ENCODE results near the gene TRAK1.
A peak's percentile ranks its signal among the peaks of the same experiment; 100 is the strongest.

Gene TRAK1

DNA sequence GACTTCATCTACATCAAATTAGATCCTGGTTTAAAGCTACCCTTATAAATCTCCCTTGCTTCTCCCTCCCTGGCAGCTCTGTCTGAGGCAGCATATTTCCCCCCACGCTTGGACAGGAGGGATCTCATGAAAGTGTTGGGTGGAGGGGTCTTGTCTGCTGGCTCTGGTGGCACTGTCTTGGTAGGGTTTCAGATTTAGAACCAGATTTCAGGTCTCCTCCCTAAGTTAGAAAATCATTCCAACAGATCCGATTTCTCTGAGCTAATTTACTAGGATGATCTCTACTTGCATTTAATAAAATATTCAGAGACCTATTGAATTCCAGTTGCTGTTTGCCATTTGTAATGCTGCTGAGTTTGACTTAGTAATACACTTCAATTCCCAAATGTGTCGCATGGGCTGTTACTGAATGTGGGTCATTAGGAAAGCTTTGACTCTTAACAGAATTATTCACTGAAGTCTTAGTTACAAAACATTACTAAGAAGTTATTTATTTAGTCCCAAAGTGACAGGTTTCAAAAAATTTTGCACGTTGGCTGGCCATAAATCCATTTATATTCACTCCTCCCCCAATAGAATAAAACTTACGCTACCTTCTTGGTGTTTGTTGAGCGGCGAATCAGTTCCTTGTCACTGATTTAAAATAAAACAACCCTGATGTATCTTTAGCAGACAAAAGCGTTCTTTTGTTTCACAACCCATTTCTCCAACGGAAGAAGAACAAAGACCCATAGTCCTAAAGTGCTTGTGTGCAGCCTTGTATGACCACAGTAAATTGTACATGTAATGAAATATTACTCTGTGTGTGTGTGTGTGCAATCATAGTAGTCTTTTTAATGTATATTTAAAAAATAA lies 84.5 kb downstream of the TRAK1 start:
- DNase-seq (ENCODE audit: insufficient read length, low spot score) (no peak), FAIRE-seq (no peak)
- TF ChIP-seq POLR2A (IDR thresholded peaks at IDR 0.05; ENCODE audit: low read depth, low read length) = no peak

DNA sequence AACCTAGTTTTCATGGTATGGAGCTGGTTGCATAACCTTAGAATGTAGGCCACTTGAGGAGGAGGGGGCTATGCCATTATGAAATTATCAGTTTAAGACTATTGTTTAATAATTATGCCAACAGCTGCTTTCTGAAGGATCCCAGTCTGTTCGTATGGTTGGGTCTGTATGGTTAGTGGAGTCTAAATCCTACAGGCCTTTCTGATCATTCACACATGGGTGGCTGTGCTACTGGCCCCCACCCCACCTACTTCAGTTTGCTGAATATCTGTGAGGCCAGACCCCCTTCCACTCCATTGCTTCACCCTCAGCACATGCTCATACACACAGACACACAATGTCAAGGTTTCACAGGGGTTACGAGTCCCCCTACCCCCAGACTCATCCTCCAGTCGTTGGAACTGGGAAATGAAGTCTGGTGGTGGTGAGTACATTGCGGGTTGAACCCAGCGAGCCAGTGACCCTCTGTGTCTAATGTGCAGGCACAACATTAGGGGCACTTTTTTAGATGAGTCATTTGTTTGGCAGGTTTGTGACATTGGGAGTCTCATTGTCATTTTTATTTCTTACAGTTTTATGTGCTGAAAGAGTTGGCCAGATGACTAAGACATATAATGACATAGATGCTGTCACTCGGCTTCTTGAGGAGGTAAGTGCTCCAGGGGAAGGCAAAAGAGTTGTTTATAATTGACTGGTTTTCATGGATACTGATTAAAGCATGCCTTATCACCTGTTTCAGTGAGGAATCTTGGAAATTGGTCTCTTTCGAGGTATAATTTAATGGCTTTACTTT lies 85.3 kb downstream of the TRAK1 start:
- TF ChIP-seq POLR2A (IDR thresholded peaks at IDR 0.05; ENCODE audit: low read depth, low read length) = no peak
- DNase-seq (ENCODE audit: insufficient read length, low spot score) = no peak
- no peak for FAIRE-seq

DNA sequence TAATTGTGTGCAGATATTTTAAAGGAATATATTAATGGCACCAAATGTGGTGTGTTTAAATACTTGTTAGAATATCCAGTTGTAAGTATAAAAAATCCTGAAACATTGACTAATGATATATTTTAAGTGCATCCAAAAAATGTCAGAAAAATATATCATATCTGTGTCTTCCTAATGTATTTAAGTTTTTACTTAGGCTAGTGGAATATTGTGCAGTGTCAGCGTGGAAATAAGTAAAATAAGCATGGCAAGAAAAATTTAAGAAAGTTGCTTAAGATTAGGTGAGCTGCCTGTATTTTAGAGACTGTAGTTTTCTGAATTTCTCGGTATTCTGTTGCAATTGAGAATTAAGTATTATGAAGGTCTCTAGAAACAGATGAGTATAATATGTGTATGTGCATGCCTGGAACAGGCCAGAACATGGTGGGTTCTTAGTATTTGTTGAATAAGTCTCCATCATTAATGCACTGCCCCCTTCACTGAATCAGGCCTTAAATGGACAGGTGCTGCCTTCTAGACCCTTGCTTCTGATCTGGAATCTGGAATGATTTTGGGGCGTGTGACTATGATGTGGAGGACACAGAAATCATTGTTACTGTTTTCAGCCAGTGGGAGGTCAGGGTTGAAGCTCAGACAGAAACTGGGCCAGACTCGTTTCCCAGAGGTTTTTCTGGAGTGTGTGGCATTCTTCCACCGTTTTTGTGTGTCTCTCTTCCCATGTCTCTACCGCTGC lies 86.1 kb downstream of the TRAK1 start:
- TF ChIP-seq POLR2A (IDR thresholded peaks at IDR 0.05; ENCODE audit: low read depth, low read length) = no peak
- DNase-seq (ENCODE audit: insufficient read length, low spot score) (no peak), FAIRE-seq (no peak)

DNA sequence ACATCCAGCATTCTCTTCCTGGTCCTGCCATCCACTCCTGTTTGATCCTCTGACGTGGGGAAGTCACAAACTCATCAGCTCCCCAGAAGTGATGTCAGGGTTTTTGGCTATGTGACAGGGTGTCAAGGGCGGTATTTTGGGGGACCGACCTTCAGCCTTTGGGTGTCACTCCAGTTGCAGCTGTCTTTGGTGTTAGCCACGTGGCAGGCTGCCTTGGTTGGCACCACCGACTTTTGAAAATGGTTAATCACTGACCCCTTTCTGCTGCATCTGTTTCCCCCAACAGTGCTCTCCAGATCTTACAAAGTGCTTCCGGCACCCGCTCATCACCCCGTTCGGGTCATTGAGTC lies 86.6 kb downstream of the TRAK1 start:
- no peak for DNase-seq (ENCODE audit: insufficient read length, low spot score)
- no peak for FAIRE-seq
- no peak for TF ChIP-seq POLR2A (IDR thresholded peaks at IDR 0.05; ENCODE audit: low read depth, low read length)

DNA sequence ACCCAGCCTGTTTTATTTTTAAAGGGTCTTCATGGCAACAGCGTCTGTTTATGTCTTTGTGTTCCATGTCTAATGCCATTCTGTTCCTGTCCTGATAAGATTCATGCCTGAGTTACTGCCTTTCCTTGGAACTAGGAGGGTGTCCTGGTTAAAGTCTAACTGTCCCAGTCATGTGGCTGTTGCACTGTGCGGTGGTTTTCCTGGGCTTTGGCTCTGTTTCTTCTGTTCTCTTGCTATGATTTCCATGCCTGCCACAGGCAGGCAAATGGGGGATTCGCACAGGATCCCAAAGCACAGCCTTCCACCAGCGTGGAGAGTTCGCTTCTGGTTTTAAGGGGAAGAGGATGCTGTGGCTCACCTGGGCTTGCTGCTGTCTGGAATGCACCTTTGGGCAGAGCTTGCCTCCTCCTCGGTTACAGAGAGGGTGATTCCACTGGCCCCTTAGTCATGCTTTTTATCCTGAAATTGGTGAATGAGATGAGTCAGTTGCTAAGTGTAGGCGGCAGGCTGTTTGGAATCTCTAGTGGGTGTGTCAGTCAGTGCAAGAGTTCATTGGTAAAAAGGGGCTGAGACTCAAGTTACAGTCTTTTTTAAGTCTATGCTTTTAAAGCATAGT lies 88.1 kb downstream of the TRAK1 start:
- FAIRE-seq = peak; percentile 98

DNA sequence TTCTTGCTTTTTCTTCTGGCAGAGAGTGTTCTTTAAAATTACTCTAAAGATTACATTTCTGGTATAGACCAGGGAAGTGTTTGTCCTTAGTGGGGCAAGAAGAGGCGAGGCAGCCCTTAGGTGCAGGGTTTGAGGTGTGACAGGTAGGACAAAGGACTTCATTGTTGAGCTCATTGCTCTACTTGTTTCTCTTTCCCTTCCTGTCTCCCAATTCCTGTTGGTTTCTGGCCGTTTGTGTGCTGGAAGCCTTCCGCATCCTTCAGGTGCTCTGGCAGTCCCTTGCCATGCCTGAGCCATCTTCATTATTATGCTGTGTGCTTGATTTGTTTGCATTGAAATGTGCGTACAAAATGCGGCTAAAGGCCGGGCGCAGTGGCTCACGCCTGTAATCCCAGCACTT lies 89.7 kb downstream of the TRAK1 start:
- no peak for TF ChIP-seq POLR2A (IDR thresholded peaks at IDR 0.05; ENCODE audit: low read depth, low read length)
- FAIRE-seq (no peak), DNase-seq (ENCODE audit: insufficient read length, low spot score) (no peak)

More for the DNA sequence above, 88.1 kb downstream of the TRAK1 start:
- peak; percentile 78 for DNase-seq (ENCODE audit: insufficient read length, low spot score)
- no peak for TF ChIP-seq POLR2A (IDR thresholded peaks at IDR 0.05; ENCODE audit: low read depth, low read length)

DNA sequence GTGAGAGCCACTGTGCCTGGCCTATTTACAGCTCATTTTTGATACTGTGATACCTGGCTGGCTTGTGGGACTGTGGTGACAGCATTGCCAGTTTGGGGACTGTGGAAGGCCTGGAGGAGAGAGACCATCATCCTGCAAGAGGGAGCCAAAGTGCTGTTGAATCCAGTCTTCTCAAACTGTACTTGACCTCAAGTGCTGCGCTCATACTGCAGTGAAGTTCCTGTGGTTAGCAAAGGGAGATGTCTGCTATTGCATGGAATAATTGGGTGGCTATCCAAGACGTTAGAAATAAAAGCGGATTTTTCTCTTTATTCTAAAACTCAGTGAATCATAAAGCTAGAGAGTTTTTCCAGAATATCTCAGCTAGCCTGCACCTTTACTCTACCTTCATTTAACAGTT lies 91.4 kb downstream of the TRAK1 start:
- TF ChIP-seq POLR2A (IDR thresholded peaks at IDR 0.05; ENCODE audit: low read depth, low read length) = no peak
- no peak for DNase-seq (ENCODE audit: insufficient read length, low spot score)
- FAIRE-seq = no peak

DNA sequence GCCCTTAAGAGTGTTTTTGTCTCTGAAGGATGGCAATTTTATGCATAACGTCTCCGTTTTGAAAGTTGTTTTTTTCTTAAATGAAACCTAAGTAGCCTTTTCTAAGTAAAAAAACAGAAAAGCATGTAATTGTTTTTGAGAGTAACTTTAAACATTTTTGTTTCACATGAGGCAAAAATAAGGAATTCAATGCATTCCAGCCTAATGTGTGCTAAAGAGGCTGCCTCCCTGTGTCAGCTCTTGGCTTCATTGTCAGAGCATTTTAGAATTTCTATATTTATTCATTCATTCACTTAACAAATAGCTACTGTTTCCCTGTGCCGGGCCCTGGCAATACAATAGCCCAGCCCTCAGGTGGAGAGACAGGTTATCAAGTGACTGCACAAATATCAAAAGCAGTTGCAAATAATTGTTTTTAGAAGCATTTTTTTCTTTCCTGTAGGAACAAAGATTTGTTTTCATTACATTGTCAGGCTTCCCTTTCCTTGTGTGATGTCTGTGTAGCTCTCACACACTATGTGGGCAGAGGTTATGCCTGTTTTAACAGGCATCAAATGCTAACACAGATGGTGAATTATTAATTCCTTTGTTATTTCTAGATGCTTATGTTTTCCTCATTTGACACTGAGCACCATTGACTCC lies 93.0 kb downstream of the TRAK1 start:
- DNase-seq (ENCODE audit: insufficient read length, low spot score) (no peak), FAIRE-seq (no peak)
- TF ChIP-seq POLR2A (IDR thresholded peaks at IDR 0.05; ENCODE audit: low read depth, low read length) = no peak

DNA sequence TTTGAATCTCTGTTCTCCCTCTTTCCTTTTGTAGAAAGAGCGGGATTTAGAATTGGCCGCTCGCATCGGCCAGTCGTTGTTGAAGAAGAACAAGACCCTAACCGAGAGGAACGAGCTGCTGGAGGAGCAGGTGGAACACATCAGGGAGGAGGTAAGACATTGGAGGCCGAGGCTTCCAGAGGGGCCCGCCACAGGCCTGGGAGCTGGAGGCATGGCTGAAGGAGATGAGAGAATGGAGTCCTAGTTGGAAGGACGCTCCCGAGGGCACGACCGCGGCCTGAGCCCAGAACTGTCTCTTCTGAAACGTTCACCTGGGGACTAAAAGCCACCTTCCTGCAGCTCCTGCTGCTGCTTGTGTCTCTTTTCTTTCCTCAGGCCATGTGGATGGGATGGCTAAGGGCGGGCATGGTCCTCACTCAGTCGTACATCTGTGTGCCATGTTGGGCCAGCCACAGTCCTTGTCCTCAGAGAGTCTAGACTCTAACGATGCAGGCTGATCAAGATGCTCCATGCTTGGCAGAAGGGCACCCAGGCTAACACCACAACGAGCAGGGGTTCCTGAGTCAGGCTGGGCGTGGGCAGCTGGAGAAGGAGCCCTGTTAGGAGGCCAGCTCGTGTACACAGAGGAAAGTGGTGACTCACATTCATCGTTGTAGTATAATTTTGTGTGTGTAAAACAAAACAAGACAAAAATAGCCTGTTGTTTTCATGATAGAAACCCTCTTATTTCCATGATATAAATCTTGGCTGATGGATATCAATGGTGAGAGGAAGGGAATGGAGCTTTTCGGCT lies 93.7 kb downstream of the TRAK1 start:
- TF ChIP-seq POLR2A (IDR thresholded peaks at IDR 0.05; ENCODE audit: low read depth, low read length) = no peak
- FAIRE-seq = peak; percentile 71
- DNase-seq (ENCODE audit: insufficient read length, low spot score) = peak; percentile 76

DNA sequence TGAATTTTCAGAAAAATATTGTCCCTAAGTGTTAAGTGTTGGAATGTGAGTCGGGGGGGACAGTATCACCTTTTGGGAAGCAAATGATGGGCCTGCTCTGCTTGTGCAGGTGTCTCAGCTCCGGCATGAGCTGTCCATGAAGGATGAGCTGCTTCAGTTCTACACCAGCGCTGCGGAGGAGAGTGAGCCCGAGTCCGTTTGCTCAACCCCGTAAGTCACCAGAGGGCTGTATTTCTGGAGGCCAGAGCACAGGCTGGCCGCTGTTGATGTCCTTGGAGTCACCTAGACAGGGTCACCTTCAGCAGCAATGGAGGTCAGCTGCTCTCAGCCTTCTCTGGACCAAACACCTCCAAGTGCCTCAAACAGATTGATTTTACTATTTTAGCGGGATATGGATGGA lies 96.8 kb downstream of the TRAK1 start:
- FAIRE-seq = no peak
- TF ChIP-seq POLR2A (IDR thresholded peaks at IDR 0.05; ENCODE audit: low read depth, low read length) = no peak
- DNase-seq (ENCODE audit: insufficient read length, low spot score) = no peak

DNA sequence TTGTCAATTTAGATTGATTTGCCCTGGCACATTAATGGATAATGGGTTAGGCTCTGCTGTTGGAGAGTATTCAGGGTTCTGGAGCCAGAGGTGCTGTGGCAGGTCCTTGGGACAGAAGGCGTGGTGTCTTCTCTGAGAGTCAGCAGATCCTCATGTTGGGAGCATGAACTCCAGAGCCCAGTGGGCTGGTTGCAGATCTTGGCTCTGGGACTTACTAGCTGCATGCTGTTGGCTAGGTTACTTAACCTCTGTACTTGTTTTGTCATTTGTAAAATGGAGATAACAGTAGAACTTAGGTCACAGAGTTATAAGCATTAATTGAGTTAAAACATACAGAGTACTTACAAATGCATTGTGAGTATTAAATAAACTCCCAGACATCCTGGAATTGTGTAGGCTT lies 97.2 kb downstream of the TRAK1 start:
- no peak for TF ChIP-seq POLR2A (IDR thresholded peaks at IDR 0.05; ENCODE audit: low read depth, low read length)
- FAIRE-seq (no peak), DNase-seq (ENCODE audit: insufficient read length, low spot score) (no peak)

DNA sequence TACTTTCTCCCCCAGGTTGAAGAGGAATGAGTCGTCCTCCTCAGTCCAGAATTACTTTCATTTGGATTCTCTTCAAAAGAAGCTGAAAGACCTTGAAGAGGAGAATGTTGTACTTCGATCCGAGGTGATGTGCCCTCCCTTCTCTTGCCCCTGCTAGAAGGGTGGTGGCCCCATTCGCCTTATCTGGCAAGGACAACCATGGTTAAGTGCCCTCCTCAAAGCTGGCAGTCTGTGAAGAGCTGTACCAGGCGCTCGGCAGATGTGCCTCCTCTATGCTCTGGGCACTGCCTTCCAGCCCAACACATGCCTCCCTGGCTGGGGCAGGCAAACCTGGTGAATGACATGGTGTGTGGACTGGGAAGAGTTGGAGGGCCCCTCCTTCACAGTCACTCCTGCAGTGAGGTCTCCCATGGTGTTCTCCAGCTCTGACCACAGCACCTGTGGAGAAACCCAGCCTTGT lies 97.9 kb downstream of the TRAK1 start:
- TF ChIP-seq POLR2A (IDR thresholded peaks at IDR 0.05; ENCODE audit: low read depth, low read length) = no peak
- FAIRE-seq (no peak), DNase-seq (ENCODE audit: insufficient read length, low spot score) (no peak)

DNA sequence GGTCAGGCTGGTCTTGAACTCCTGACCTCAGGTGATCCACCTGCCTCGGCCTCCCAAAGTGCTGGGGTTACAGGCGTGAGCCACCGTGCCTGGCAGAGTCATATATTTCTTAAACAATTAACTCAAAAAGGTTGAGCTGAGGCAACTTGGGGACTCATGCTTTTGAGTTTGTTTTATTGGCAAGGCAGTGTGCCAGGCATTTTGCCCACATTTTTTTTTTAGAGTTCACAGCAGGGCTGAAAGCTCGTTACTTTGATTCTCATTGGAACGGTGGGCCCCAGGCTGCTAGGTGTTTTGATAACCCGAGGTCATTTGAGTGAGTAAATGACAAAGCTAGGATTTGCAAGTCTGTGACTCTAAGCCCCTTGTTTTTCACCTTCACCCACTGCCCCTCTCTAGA lies 98.6 kb downstream of the TRAK1 start:
- TF ChIP-seq POLR2A (IDR thresholded peaks at IDR 0.05; ENCODE audit: low read depth, low read length) = no peak
- no peak for DNase-seq (ENCODE audit: insufficient read length, low spot score)
- FAIRE-seq = no peak
